Fibroblast of villous mesenchyme (primary cell): ENCODE measurements around the gene GPR3. TPM values are rescaled to one million over a fixed set of nuclear protein-coding genes. Genes with fewer than 3 reads are reported as not detected.

ENCODE experiments used
- DNase-seq: peaks from one replicate; pipeline ENCODE4 v3.0.0-alpha.2; 2010; ENCODE audit warnings: low read depth
- H3K4me3 ChIP-seq: 2 replicates; pipeline ENCODE4 v1.5.1; 2011; ENCODE audit warnings: low read depth, mild to moderate bottlenecking, low read length
- total RNA-seq: library from RNA; depleted of rRNA; stranded (reverse); fragments of >200 nt; gene quantifications from 2 replicates; pipeline ENCODE4 v1.2.3, GENCODE V29; 2012
- TF ChIP-seq, protein P1 (sequence below): IDR thresholded peaks from 2 replicates; pipeline ENCODE4 v1.5.1; 2012; ENCODE audit warnings: low read depth, mild to moderate bottlenecking, low read length; ENCODE audit not compliant: insufficient read depth

Gene GPR3
- total RNA-seq, 1 donor: 0.86 TPM

DNA sequence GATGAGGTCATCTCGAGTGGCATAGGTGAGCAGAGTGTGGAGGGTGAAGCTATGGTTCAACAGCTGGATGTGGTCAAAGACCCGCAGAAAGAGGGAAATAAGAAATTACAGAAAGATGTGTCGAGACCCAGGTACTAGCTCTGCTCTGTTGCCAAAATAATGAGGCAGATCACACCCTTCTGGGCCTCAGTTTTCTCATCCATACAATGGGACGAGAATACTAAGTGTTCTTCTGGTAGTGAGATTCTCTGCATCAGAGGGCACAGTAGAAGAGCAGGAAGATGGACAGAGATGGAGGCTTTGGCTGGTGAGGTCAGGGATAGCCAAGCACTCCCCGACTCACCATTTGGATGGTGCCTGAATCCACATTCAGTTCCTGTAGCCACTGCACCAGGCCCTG is 36.7 kb upstream of the GPR3 start:
- DNase-seq: no peak
- TF ChIP-seq, protein P1, sequence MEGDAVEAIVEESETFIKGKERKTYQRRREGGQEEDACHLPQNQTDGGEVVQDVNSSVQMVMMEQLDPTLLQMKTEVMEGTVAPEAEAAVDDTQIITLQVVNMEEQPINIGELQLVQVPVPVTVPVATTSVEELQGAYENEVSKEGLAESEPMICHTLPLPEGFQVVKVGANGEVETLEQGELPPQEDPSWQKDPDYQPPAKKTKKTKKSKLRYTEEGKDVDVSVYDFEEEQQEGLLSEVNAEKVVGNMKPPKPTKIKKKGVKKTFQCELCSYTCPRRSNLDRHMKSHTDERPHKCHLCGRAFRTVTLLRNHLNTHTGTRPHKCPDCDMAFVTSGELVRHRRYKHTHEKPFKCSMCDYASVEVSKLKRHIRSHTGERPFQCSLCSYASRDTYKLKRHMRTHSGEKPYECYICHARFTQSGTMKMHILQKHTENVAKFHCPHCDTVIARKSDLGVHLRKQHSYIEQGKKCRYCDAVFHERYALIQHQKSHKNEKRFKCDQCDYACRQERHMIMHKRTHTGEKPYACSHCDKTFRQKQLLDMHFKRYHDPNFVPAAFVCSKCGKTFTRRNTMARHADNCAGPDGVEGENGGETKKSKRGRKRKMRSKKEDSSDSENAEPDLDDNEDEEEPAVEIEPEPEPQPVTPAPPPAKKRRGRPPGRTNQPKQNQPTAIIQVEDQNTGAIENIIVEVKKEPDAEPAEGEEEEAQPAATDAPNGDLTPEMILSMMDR: no peak
- H3K4me3 ChIP-seq: no peak overlapping the region

- no peak for DNase-seq
- no peak overlapping the region for H3K4me3 ChIP-seq
- TF ChIP-seq, protein P1: no peak
Measured at GRCh38 chr1:27356277-27356618, 36.2 kb upstream of the GPR3 start.

- no peak overlapping the region for H3K4me3 ChIP-seq
- TF ChIP-seq, protein P1: no peak
- DNase-seq: no peak
Measured at GRCh38 chr1:27356619-27357280, 35.7 kb upstream of the GPR3 start.

DNA sequence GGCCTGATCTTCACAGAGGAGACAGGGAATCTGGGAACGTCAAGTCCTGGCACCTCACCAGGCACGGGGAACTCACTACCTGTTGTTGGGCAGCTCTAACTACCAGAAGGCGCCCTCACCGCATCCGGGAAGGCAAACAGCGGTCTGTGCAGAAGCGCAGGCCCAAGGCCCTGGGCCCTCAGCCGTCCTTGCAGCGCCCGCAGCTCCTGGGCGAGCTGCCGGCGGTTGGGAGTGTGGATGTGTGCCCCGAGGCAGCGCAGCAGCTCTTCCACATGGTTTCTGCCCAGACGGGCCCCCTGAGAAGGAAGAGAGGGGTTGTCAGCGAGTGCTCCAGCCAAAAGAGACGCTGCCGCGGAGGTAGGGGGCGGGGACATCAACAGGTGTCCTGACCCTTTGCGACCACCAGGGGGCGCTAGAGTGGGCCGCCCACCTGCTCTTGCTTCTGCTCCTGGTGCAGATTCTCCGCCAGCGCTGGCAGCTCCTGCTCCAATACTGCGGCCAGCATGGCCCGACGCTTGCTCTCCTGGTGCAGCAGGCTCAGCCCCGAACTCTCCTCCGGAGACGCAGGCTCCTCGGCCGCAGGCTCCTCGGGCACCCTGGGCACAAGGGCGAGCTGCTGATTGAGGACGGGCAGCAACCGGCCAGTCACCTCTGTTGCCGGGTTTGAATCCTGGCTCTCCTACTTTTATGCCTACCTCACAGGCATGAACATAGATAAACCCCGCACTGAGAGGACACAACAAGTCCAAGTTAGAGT is 35.0 kb upstream of the GPR3 start:
- no peak overlapping the region for H3K4me3 ChIP-seq
- DNase-seq: peak; percentile 51
- TF ChIP-seq, protein P1: peak; percentile 75

- DNase-seq: no peak
- TF ChIP-seq, protein P1: no peak
- no peak overlapping the region for H3K4me3 ChIP-seq
Measured at GRCh38 chr1:27358038-27358927, 34.1 kb upstream of the GPR3 start.

- DNase-seq: no peak
- H3K4me3 ChIP-seq: no peak overlapping the region
- TF ChIP-seq, protein P1: no peak
Measured at GRCh38 chr1:27358928-27359313, 33.5 kb upstream of the GPR3 start.
